NCI-H1694 (cell line): ENCODE measurements around the gene PPFIBP1.
"Not testable (repeated sequence)": the region's sequence is repeated elsewhere in the genome, so short reads cannot be mapped to it uniquely, and the experiment has no call there.

Experiments
- DNase-seq: peaks from one replicate; lab custom pipeline; 2025; lab: John Stamatoyannopoulos, UW

Gene PPFIBP1

DNA sequence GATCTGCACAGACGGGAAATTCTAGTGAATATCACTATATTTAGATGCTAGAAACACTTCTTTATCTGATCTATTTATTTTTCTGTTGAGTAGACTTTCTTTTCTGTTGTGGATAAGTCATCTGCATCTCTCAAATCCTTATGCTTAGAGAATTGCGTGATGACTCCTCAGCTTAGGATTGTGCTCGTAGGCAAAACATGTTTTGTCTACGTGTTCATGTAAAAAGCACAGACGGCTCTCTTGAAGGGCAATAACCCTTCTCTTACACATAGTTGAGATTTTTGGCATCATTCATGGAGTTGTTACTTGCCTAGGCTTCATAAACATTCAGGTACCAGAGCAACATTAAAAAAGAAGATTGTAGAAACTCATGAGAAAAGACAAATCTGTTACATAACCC lies 18.6 kb downstream of the PPFIBP1 start:
- no peak for DNase-seq

DNA sequence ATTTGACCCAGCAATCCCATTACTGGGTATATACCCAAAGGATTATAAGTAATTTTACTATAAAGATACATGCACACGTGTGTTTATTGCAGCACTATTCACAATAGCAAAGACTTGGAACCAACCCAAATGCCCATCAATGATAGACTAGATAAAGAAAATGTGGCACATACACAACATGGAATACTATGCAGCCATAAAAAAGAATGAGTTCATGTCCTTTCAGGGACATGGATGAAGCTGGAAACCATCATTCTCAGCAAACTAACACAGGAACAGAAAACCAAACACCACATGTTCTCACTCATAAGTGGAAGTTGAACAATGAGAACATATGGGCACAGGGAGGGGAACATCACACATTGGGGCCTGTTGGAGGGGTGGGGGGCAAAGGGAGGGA lies 20.9 kb downstream of the PPFIBP1 start:
- not testable (repeated sequence) for DNase-seq

DNA sequence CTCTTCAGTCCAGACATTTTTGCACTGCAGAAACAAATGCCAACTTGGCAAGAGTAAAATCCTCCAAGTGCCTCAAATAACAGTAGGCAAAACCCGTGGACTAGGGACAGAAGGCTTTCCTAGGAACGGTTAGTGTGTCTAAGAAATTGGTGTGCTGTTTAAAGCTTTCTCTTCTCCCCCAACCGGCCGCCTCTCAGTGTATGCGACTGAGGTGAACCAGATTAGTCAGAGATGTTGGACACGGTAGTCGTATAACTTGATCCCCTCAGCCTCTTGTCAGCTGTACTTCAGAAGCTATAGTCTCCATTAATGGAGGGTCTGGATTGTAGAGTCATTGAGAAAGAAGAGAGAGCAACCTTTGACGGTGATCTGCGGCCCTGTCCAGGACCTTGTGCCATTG lies 21.7 kb downstream of the PPFIBP1 start:
- no peak for DNase-seq

DNA sequence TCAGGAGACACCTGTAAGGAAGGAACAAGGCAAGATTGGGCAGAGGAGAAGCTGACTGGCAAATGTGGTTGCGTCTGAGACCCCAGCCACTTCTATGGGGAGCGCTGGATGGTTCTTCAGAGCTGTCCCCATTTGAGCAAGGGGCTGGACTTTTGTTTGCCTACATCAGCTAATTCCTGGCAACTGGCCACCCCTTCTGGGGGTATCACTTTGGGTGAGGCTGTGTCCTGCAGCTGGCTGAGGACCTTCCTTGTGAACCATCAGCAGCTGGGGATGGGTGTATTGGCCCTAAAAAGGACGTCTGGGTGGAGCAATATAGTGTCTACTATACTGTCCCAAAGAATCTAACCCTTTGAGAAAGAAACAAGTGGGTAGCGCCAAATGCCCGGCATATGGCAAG lies 23.6 kb downstream of the PPFIBP1 start:
- DNase-seq = no peak

DNA sequence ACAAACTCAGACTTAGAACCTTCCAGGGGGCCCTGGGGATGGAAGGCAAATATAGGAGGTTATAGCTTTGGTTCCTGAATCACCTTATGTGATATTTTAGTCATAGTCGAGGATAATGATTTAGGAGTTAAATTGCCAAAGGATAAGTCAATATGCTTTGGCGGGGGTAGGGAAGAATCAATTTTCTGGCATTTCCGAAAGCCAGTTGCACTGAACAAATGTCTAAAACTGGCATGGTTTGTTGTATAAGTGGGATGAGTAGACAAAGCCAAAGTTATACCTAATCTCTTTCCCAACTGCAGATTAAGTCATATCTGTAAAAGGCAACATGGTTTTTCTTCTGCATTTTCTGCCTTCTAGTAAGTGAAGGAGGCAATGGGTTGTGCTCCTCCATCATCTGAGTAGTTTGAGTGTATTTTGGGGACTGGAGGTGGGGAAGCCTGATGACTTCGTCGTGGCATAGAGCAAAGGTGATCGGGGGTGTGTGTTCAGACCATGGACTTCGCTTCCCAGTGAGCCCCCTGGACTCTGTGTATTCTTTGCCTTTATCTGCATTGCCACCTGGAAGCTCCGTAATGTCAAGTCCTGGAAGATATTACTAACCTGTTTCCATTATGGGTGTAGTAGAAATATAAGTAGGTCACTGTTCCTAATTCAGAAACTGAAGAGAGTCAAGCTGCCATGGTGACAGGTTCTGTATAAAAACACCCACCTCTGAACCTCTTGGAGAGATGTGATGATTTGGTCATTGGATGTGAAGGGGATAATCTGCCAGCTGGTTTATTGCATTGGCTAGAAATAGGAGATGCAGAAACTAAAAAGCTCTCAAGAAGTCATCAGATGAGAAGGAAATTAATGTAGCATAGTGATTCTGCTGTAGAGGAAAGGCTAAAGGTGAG lies 24.5 kb downstream of the PPFIBP1 start:
- DNase-seq = no peak

DNA sequence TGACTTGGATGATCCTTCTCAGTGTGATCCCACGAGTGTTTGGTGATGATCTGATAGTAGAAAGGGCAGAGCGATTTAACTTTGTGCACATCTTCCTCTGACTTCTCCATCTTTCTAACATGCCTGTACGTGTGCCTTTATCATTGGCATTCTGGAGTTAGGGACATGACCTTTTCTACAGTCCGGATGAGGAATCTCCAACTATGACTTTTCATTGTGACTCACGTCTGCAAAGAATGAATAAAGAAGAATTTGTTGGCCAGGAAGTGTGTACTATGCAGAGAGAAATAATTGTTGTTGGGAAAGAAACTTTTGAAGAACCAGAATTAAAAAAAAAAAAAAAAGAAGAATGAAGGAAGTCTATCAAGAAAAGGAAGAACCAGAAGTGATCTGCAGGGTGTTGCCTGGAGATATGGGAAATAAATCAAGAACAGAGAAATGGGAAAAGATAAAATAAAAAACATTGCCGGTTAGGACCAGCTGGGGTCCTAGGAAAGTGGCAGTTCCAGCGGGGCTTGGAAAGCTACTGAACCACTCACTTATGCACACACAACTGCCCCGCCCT lies 25.3 kb downstream of the PPFIBP1 start:
- DNase-seq = no peak

DNA sequence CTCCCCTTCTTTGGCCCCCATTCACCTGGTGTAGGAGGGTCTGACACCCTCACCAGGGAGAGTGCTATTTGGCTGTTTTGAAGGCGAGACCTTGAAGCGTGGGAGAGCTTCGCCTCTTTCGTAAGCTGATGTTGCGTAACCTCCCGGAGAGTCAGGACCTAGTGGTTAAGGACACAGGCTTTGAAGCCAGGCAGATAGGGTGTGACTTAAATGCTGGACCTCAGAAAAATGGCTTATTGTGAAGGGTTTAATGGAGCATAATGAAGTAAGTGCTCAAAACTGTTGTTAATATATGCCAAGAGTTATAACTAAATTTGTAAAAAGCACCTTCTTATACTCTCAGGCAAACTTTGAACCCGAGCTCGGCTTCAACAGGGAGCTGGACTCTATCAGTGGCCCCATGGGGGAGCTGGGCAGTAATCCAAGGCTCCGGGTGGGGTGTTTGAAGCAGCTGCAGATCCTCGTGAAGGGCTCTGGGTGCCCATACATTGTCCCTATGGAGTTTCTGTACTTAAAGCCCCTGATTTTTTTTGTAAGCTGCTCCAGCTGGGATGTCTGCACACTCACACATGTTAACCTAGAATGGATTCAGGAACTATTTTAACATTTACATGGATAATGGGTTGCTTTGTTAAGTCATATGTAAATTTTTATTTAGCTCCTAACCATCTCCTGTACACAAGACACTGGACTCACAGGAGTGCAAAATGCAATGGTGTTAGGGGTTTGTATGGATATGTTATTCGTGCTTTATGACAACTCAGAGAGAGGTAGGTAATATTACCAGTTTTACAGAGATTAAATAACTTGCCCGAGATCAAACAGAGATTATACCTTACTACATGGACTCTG lies 26.0 kb downstream of the PPFIBP1 start:
- no peak for DNase-seq

DNA sequence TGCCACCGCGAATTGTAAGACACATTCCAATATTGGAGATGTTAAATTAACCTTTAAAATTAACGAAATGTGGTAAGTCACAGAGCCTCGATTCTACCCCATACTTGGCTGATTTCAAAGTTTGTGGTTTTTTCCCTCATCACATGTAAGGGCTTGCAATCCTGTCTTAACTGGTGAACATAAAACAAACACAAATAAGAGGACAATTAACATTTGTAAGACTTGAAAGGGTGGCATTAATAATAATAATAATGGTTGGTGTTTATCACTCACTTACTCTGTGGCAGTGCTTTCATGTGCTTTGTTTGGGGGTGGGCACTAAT lies 26.6 kb downstream of the PPFIBP1 start:
- no peak for DNase-seq

DNA sequence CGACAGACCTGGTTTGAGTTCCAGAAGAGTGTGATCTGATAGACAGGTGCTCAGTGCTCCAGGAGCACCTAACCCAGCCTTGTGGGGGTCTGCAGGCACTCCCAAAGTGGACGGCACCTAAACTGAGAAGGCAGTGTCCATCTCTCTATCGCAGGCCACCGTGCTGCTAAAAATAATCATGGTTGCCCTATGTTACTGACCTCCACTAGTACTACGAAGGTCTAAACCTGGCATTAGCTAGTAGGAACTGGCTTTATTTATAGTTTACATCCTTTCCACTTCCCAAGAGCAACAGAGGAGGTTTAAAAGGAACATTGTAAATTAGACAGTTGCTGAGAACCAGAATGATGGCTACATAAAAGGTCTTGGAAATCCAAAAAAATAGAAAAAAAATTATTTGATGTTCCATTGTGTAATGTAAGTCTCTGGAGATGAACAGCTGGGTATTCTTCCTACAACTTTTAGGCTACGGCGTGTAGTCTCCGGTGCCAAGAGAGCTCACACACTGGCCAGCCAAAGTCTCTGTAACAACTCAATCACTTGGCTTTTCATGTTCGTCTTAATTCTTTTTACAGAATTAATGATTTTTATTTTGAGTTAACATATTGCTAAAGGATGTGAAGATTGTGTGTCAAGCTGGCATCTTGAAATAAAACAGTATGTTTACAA lies 27.3 kb downstream of the PPFIBP1 start:
- no peak for DNase-seq

DNA sequence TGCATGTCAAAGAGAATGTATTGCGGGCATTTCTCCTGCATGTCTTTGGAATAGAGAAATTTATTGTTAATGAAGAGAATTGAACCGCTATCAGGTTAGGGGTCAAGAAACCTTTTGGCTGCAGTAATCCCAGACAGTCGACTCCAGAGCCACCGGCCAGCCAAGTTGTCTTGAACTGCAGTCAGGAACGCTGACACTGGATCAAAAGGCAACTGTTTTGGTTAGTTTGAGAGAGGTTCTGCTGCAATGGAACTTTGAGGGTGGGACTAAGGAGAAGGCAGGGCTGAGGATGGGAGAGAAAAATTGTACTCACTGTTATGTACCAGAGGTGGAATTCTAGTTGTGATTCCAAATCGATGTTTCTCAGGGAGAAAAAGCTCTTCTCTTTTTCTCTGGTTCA lies 28.2 kb downstream of the PPFIBP1 start:
- DNase-seq = no peak

DNA sequence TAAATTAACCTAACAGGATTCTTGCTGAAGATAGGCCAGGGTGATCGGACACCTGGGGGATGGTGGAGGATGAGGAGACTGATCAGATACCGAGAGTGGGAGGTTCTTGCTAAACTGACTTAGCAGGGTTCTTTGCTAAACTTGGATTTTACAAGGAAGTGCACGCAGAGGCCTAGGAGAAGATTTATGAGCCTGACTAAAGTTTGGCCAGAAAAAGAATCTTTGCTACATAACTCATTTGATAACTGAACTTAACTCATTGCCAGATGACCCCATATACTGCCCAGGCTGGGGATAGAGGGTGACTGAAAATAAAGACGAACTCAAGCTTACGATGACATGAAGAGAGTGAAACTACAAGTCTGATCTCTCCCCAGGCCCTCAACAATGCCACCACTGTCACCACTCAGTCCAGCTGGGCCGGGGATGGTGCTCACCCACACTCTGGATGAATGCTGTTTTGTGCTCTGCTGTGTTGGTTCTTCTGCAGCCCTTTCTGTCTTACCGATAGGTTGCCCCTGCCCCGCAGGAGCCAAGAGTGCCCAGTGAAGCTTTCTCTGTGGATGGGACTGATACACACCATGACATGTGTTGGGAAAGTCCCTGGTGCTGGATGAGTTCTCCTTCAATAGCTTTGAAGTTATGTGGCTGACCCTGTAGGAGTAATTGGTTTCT lies 29.0 kb downstream of the PPFIBP1 start:
- no peak for DNase-seq

DNA sequence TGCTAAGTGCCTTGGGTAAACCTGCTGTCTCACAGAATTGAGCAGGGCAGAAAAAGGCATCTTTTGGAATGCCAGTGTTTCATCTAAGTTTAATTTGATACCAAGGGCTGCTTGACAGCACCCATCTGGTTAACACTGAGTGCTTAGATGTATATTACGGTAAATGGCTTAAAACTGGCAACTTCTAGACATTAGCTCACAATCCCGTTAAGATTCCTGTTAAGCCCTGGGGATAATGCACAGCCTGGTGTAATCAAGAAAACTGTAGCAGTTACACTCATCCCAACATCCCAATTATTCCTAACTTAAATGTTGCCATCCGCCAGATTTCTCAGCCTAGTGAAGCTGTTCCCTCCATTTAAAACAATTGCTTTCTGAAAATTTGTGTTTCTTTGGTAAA lies 29.9 kb downstream of the PPFIBP1 start:
- no peak for DNase-seq

DNA sequence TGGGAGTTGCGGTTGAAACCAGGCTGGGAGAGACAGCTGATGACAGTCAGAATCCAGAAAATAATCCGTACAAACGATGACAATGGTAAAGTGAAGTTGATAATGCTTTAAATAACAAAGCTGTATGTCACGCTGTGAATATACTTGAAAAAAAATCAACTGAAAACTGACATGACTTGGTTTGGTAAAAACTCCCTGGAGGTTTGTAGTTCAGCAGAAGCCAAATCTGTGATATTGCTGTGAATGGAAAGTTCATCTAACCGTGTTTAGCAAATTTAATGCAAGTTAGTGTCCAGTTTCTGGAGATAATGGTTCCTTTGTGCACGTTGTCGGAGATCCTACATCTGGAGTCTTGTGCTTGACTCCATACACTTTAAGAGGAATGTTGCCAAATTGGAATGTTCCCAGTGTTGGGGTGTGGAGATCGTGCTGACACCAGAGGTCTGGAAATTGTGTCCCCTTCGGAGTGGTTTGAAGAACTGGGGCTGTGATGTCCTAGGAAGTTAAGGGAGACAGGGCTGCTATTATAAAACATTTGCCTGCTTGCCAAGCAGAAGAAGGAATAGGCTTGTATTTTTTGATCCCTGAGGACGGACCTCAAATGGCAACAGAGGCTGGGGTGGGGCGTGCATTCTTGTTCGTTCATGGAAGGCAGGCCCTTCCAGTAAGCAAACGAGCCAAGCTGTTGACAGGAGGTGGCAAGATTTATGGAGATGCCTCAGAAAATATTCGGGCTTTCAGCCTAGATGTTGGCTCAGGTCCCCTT lies 30.6 kb downstream of the PPFIBP1 start:
- no peak for DNase-seq

DNA sequence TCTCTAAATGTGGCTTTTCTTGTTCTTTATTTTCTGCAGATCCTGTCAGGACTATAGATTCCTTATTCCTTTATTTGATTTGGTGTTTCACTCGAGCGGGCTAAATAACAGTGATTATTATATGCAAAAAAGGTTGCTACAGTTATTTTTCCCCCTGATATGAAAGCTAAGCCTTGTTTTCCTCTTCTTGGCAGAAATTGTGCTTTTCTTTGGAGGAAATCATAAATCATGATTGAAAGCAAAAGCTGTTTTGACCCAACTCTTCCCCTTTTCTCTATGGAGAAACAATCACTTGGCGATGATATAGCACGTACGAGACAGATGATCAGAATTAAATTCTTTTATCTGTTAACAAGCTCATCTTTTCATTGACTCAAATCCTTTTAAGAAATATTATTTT lies 31.4 kb downstream of the PPFIBP1 start:
- DNase-seq = no peak

DNA sequence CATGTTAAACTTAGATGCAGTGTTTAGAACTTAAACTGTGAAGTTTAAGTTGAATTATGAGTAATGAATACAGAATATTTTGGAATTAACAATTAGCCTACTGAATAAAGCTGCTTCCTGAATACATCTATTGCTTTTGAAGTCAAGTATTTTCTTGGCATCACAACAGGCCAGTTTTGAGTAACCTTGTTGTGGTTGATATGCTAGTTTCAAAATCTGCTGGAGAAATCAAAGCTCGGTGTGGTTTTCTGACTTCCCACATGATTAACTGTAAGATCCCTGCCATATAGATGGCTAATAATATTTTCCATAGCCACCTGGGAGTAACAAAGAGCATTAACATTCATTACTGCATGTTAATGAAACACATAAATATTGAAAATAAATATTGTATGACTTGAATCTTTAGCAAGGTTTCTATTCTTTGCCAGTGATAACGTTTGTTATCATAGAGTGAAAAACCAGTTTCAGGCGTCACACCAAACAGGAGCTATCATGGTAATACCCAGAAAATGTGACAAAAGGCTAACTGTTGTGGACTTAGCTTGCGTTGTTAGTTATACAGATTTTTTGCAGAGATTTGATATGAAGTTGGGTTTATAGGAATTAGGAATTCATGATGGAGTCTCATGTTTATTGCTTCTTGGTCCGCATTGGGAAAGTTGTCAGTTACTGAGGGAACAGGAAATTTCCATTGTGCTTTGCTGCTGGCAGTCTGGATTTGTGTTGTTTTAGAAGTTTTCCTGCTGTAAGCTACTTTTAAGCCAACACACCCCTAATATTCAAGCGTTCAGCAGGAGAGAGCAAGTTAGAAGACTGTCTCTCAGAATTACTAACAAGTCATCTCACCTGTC lies 32.1 kb downstream of the PPFIBP1 start:
- DNase-seq = no peak

DNA sequence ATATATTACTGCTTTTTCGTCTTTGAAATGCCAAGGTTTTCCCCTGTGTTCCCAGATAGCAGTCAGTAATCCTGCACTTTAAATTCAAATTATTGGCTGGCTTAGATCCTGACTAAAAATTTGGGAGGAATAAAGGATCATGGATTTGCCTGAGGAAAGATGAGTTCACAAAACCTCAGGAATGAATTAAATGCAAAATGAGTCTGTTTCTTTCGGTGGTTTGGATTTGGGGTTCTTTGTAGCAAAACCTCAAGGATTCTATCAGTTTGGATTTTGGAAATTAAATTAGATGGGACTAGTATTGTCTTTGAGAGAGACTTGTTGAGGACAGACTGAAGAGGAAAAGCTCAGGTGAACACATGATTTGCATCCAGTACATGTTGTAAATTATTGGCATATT lies 36.1 kb downstream of the PPFIBP1 start:
- no peak for DNase-seq

DNA sequence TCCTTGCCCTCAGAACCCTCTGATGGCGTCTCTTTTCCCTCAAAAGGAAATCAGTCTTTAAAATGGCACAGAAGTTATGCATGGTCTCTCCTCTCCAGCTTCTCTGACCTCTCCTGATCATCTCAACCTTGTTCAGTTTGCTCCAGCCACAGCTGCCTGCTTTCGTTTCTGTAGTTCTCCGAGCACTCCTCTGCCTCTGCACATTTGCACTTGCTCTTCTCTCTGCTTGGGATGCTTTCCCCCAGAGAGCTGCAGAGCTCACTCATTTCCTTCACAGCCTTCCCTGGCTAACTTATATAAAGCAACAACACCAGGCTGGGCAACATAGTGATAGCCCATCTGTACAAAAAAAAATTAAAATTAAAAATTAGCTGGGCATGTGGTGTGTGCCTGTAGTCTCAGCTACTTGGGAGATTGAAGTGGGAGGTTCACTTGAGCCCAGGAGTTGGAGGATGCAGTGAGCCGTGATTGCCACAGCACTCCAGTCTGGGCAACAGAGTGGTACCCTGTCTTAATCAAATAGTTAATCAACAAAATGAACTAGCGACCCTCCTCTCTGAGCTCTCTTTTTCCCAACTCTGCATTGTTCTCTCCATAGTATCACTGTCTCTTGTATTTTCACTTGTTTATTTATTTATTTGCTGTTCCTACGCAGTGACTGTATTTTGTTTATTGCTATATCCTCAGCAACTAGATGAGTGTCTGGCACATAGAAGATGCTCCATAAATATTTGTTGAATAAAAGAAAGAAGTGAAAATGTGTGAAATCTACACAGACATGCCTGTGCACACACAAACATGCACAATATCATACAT lies 37.7 kb downstream of the PPFIBP1 start:
- DNase-seq = no peak

DNA sequence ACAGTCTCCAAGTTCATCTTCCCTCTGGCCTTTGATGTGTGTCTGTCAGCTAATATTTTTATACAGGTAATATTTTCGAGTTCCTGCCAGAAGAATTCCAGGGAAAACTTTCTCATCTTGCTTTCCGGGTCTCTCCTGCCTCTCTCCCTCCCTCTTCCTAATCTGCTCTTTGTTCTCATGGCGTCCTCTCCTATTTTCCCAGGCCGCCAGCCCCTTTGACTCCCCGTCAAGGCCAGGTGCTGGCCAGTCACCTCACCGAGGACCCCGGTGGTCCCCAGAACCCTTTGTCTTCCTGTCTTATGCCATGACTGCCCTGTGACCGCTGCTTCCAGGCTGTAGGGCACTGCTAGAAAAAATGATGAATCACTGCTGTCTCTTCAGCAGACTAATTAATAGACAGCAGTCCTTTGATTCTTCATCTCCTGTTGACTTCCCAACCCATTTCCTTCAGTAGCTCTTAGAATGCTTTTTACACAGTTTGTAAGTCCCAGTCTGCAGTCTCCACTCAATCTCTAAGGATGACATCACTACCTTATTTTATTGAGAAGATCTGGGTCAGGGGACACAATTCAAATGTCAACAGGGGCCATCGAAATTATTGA lies 40.7 kb downstream of the PPFIBP1 start:
- no peak for DNase-seq

DNA sequence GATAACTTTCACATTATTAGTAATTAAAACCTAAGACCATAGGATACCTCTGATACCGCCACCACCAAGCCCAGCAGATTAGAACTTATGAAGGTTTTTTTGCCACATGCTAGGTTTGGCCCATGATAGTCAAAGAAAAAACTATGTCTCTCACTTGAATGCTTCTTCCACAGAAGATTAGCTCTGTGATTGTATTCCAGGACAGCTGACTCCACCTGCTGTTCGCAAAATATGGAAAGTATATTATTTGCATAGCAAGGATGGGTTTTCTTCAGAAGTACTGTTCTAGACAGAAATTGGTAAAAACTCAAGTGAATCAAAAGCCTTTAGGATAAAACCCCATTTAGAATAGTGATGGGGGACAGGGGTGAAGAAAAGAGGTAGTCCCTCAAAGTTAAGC lies 42.2 kb downstream of the PPFIBP1 start:
- DNase-seq = no peak
